GM08714 (cell line): Measurements from ENCODE around the gene PHF5A.

Experiments used
- H3K4me3 ChIP-seq: fragments of 200-500 bp; sonication (Bioruptor generic); 2 replicates; pipeline ENCODE4 v1.5.1; 2014; ENCODE audit warnings: mild to moderate bottlenecking, low read length, inconsistent platforms
- ZNF274 ChIP-seq: IDR thresholded peaks from 2 replicates; pipeline ENCODE4 v1.6.1; 2012; ENCODE audit warnings: mild to moderate bottlenecking, low read depth, low read length

PHF5A gene

GRCh38 chr22:41429951-41430332 lies 38.5 kb downstream of the PHF5A start:
- no peak for TF ChIP-seq ZNF274
- H3K4me3 ChIP-seq, result no peak overlapping the region

GRCh38 chr22:41429232-41429950 lies 39.1 kb downstream of the PHF5A start:
- TF ChIP-seq ZNF274, result no peak

GRCh38 chr22:41425660-41426365 lies 42.7 kb downstream of the PHF5A start:
- H3K4me3 ChIP-seq, result no peak overlapping the region
- TF ChIP-seq ZNF274, result no peak

More at GRCh38 chr22:41429232-41429950, 39.1 kb downstream of the PHF5A start:
- no peak overlapping the region for H3K4me3 ChIP-seq

GRCh38 chr22:41418717-41419116 lies 49.8 kb downstream of the PHF5A start:
- no peak for TF ChIP-seq ZNF274
- no peak overlapping the region for H3K4me3 ChIP-seq

- H3K4me3 ChIP-seq, result no peak overlapping the region
- TF ChIP-seq ZNF274, result no peak
Measured at GRCh38 chr22:41417622-41418390, 50.7 kb downstream of the PHF5A start.

- no peak overlapping the region; the same call in 1 of the 2 replicates for H3K4me3 ChIP-seq
- TF ChIP-seq ZNF274, result no peak
Measured at GRCh38 chr22:41415554-41415953, 52.9 kb downstream of the PHF5A start.

- TF ChIP-seq ZNF274, result no peak
- no peak overlapping the region for H3K4me3 ChIP-seq
Measured at GRCh38 chr22:41411021-41411851, 57.3 kb downstream of the PHF5A start.

- no peak overlapping the region for H3K4me3 ChIP-seq
- TF ChIP-seq ZNF274, result no peak
Measured at GRCh38 chr22:41410311-41410751, 58.2 kb downstream of the PHF5A start.
